Measurements from ENCODE around the gene FBXW9. TPM values are rescaled to one million over a fixed set of nuclear protein-coding genes. Genes with fewer than 3 reads are reported as not detected.
A peak's percentile ranks its signal among the peaks of the same experiment; 100 is the strongest.

Gene FBXW9
- total RNA-seq, 2 experiments from 2014 or later, result 2.2 to 2.4 TPM

DNA sequence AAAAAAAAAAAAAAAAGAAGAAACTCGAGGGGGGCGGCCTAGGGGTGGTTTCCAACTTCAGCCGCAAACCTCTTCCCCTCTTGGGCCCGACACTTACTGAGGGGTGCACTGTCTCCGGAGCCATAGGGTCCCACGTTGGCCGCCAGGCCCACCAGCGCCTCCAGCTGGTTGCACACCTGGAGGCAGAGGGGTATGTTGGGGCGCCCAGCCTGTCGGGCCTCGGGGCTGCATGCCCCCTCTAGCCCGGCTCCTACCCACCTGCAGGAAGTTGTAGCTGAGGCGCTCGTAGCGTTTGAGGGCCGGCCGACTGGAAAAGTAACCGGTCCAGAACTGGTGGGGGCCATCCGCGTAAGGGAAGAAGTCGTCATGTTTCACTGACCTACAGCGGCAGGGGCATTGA lies 38.5 kb downstream of the FBXW9 start:
- Histone ChIP-seq H3K4me1 (ENCODE audit: insufficient read depth, low read length) (no peaks in the 10 kb centered on the region), H3K9me3 (ENCODE audit: control insufficient read depth in 1 of 2, insufficient read depth in 1 of 2, low read length in 2 of 2) (no peaks in the 10 kb centered on the region), H3K27ac (ENCODE audit: low read depth in 1 of 2, low read length in 2 of 2) (no peak overlapping the region), H3K36me3 (ENCODE audit: insufficient read depth, low read length) (peaks cover 79% of the 10 kb centered on the region), H3K27me3 (ENCODE audit: control insufficient read depth in 1 of 2, insufficient read depth in 2 of 2, low read length in 2 of 2) (no peaks in the 10 kb centered on the region), H3K4me3 (ENCODE audit: low read length) (no peak overlapping the region)
- DNase-seq (no peak), ATAC-seq (ENCODE audit: poor library complexity) (no peak)
- ChIA-PET POLR2A (no interaction called here), CTCF (no interaction called here)
- Mint-ChIP-seq H3K27me3 (no peaks in the 10 kb centered on the region), H3K27ac (no peak overlapping the region), H3K4me3 (no peak overlapping the region), H3K9me3 (no peaks in the 10 kb centered on the region), H3K4me1 (ENCODE audit: low read depth) (no peaks in the 10 kb centered on the region), H3K36me3 (ENCODE audit: low read depth) (peaks cover 69% of the 10 kb centered on the region)
- TF ChIP-seq, protein P1, sequence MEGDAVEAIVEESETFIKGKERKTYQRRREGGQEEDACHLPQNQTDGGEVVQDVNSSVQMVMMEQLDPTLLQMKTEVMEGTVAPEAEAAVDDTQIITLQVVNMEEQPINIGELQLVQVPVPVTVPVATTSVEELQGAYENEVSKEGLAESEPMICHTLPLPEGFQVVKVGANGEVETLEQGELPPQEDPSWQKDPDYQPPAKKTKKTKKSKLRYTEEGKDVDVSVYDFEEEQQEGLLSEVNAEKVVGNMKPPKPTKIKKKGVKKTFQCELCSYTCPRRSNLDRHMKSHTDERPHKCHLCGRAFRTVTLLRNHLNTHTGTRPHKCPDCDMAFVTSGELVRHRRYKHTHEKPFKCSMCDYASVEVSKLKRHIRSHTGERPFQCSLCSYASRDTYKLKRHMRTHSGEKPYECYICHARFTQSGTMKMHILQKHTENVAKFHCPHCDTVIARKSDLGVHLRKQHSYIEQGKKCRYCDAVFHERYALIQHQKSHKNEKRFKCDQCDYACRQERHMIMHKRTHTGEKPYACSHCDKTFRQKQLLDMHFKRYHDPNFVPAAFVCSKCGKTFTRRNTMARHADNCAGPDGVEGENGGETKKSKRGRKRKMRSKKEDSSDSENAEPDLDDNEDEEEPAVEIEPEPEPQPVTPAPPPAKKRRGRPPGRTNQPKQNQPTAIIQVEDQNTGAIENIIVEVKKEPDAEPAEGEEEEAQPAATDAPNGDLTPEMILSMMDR (IDR thresholded peaks at IDR 0.05), result no peak
- intact Hi-C loops (cut with DNase I, micrococcal nuclease), result no loop called here

- H3K9me3 Mint-ChIP-seq, result no peaks in the 10 kb centered on the region
- ATAC-seq (ENCODE audit: poor library complexity) (no peak), DNase-seq (peak in 2 of 14 experiments; percentile 26 to 47)
- Histone ChIP-seq H3K4me3 (ENCODE audit: low read length) (no peak overlapping the region), H3K9me3 (ENCODE audit: control insufficient read depth in 1 of 2, insufficient read depth in 1 of 2, low read length in 2 of 2) (no peaks in the 10 kb centered on the region), H3K27me3 (ENCODE audit: control insufficient read depth in 1 of 2, insufficient read depth in 2 of 2, low read length in 2 of 2) (no peaks in the 10 kb centered on the region), H3K4me1 (ENCODE audit: insufficient read depth, low read length) (no peaks in the 10 kb centered on the region), H3K27ac (ENCODE audit: low read depth in 1 of 2, low read length in 2 of 2) (no peak overlapping the region), H3K36me3 (ENCODE audit: insufficient read depth, low read length) (peaks cover 74% of the 10 kb centered on the region)
- no peaks in the 10 kb centered on the region for H3K4me1 Mint-ChIP-seq (ENCODE audit: low read depth)
- ChIA-PET CTCF (no interaction called here), POLR2A (no interaction called here)
- no peak overlapping the region for H3K27ac Mint-ChIP-seq
- intact Hi-C loops (cut with DNase I, micrococcal nuclease), result no loop called here
- peaks cover 67% of the 10 kb centered on the region for H3K36me3 Mint-ChIP-seq (ENCODE audit: low read depth)
- TF ChIP-seq, protein P1 (IDR thresholded peaks at IDR 0.05), result no peak
- no peak overlapping the region for H3K4me3 Mint-ChIP-seq
- H3K27me3 Mint-ChIP-seq, result no peaks in the 10 kb centered on the region
These were observed 39.4 kb downstream of the FBXW9 start for GRCh38 chr19:12656899-12657571.

- H3K27me3 ChIP-seq (ENCODE audit: control insufficient read depth in 1 of 2, insufficient read depth in 2 of 2, low read length in 2 of 2), result no peaks in the 10 kb centered on the region
- no peak overlapping the region for H3K4me3 Mint-ChIP-seq
- peaks cover 65% of the 10 kb centered on the region for H3K36me3 ChIP-seq (ENCODE audit: insufficient read depth, low read length)
- DNase-seq (no peak), ATAC-seq (ENCODE audit: poor library complexity) (no peak)
- no peaks in the 10 kb centered on the region for H3K9me3 Mint-ChIP-seq
- no peaks in the 10 kb centered on the region for H3K4me1 Mint-ChIP-seq (ENCODE audit: low read depth)
- H3K4me1 ChIP-seq (ENCODE audit: insufficient read depth, low read length), result no peaks in the 10 kb centered on the region
- H3K27ac Mint-ChIP-seq, result no peak overlapping the region
- no peaks in the 10 kb centered on the region for H3K27me3 Mint-ChIP-seq
- ChIA-PET POLR2A (interaction anchor here (0.5 to 0.9 kb wide), 2 partner anchors 45 to 632 kb away, joined by 3 to 4 read pairs; partner anchors contain the start of gene ZNF791), CTCF (interaction anchor here (0.6 kb wide), 1 partner anchor 43 kb away, joined by 3 read pairs; no protein-coding TSS in a partner anchor)
- H3K27ac ChIP-seq (ENCODE audit: low read depth in 1 of 2, low read length in 2 of 2), result no peak overlapping the region
- H3K9me3 ChIP-seq (ENCODE audit: control insufficient read depth in 1 of 2, insufficient read depth in 1 of 2, low read length in 2 of 2), result no peaks in the 10 kb centered on the region
- TF ChIP-seq, protein P1 (IDR thresholded peaks at IDR 0.05), result no peak
- intact Hi-C loops (cut with DNase I, micrococcal nuclease), result no loop called here
- H3K36me3 Mint-ChIP-seq (ENCODE audit: low read depth), result peaks cover 67% of the 10 kb centered on the region
- H3K4me3 ChIP-seq (ENCODE audit: low read length), result no peak overlapping the region
These were observed 40.9 kb downstream of the FBXW9 start for GRCh38 chr19:12655546-12655945.
